AG09319 (cell line): ENCODE data around the gene SPNS2.

ENCODE experiments used
- DNase-seq: peaks from one replicate; pipeline ENCODE4 v3.0.0-alpha.2; 2010; ENCODE audit warnings: low read depth; ENCODE audit errors: extremely low read depth
- TF ChIP-seq, protein P1 (sequence below): IDR thresholded peaks from 2 replicates; pipeline ENCODE4 v1.5.1; 2011; ENCODE audit warnings: low read depth, mild to moderate bottlenecking, inconsistent platforms, low read length, moderate library complexity

SPNS2 gene

GRCh38 chr17:4554997-4555799 is 56.5 kb downstream of the SPNS2 start, which contains the start of gene MYBBP1A:
Gene MYBBP1A, minus strand, starts transcription at chr17:4555384. Its CDS starts 60 bp downstream, at chr17:4555324.
- TF ChIP-seq, protein P1, sequence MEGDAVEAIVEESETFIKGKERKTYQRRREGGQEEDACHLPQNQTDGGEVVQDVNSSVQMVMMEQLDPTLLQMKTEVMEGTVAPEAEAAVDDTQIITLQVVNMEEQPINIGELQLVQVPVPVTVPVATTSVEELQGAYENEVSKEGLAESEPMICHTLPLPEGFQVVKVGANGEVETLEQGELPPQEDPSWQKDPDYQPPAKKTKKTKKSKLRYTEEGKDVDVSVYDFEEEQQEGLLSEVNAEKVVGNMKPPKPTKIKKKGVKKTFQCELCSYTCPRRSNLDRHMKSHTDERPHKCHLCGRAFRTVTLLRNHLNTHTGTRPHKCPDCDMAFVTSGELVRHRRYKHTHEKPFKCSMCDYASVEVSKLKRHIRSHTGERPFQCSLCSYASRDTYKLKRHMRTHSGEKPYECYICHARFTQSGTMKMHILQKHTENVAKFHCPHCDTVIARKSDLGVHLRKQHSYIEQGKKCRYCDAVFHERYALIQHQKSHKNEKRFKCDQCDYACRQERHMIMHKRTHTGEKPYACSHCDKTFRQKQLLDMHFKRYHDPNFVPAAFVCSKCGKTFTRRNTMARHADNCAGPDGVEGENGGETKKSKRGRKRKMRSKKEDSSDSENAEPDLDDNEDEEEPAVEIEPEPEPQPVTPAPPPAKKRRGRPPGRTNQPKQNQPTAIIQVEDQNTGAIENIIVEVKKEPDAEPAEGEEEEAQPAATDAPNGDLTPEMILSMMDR: peak; percentile 5
- peak; percentile 88 for DNase-seq

DNA sequence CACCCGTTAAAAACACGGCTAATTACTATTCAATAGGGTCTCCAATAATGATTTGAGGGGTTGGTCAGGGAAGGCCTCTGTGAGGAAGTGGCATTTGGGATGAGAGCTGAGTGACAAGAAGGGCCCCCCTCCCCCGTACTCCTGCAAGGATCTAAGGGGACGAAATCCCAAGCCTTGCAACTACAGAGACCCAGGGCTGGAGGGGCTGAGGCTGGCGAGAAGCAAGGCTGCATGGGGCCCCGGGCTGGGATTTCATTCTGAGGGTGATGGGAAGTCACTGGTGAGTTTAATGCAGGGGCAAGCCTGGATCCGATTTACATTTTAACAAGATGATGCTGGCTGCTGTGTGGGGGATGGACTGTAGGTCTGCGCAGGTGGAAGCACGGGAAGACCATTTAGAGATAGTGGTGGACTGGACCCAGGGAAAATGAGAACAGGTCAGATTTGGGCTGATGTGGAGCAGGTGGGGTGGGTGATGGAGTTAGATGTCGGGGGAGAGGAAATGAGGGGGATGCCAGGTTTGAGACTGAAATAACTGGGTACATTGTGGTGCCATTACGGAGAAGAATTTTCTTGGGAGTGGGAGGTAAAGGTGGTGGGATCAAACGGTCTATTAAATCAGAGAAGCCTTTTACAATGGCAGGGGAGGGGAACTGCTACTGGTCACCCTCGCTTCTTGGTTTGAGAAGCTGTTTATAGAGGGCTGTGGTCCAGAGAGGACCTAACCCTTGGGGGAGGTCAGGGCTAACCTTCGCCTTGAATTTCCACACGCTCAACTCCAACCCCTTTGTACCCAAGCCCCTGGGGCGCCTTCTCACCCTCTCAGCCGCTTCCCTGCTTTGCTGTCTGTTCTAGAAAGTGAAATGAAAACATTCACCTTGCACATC is 57.4 kb downstream of the SPNS2 start:
- TF ChIP-seq, protein P1: no peak

DNA sequence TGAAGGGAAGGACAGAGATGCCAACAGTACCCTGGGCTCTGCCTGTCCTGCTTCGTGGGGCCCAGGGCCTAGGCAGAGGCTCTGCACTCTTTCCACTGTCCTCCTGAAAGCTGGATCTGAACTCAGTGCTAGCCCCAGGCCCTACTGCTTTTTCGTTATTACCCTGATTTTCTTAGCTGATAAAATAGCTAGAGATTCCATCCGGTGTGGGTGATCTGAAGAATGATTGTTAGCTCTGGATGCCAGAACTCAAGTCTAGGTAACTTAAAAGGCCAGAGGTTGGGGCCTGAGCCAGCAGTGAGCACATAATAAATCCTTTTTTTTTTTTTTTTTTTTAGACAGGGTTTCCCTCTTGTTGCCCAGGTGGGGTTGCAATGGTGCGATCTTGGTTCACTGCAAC is 58.3 kb downstream of the SPNS2 start:
- no peak for DNase-seq
- TF ChIP-seq, protein P1: no peak

More for the DNA sequence above, 57.4 kb downstream of the SPNS2 start:
- DNase-seq: no peak

DNA sequence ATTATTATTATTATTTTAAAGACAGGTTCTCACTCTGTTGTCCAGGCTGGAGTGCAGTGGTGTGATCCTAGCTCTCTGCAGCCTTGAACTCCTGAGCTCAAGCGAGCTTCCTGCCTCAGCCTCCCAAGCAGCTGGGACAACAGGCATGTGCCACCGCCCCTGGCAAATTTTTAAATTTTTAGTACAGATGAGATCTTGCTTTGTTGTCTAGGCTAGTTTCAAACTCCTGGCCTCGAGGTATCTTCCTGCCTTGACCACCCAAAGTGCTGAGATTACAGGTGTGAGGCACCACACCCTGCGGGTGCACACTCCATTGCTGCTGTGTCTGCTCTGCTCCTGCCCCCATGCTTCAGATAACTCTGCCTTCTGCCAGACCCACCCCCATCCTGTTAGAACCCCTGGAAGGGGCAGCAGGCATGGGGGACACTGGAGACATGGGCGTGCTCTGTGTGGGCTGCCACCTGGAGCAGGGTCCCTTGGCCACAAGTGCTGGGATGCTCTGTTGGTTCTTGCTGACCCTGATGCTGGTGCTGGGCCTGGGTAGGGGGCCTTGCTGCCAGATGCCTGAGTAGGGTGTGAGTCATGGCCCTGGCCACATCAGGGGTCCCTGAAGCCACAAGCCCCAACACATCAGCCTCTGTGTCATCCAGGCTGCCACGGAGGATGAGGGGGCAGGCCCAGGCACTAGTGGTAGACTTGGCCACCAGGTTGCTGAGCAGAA is 59.1 kb downstream of the SPNS2 start:
- DNase-seq: no peak
- TF ChIP-seq, protein P1: no peak

DNA sequence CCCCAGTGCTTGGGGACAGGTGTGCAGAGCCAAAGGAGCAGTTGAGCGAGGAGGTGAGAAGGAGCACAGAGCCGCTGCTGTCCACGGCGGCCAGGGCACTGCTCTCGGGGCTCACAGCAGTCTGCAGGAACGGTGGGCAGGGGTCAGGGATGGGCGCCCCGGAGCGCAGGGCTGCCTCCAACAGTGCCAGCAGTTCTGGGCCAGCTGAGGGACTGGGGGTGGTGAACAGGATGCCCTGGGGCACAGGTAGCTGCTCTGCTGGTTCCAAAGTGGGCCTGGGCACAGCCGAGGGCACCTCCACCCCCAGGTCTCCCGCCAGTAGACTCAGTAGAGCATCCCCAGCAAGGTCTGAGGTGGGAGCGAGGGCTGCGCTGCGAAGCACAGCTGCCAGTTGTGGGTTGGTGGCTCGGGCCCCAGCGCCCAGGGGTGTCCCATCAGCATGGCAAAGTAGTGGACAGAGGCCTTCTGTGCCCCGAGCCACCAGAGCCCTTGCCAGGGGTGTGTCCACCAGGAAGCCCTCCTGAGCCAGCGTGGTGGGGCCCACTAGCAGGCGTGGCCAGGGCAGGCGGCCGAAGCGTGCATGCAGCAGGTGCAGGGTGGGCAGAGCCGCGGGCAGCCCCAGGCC is 59.8 kb downstream of the SPNS2 start:
- TF ChIP-seq, protein P1: no peak
- DNase-seq: no peak

- DNase-seq: no peak
- TF ChIP-seq, protein P1: no peak
Measured at GRCh38 chr17:4559139-4559791, 60.6 kb downstream of the SPNS2 start.
